IPS-18a (cell line): ENCODE results near the gene COA3.
"Not testable (repeated sequence)": the region's sequence is repeated elsewhere in the genome, so short reads cannot be mapped to it uniquely, and the experiment has no call there.

Source experiments
- H3K27ac ChIP-seq: one replicate; pipeline ENCODE4 v1.5.1; 2013; ENCODE audit warnings: low read length
- H3K27me3 ChIP-seq: one replicate; pipeline ENCODE4 v1.6.1; 2013; ENCODE audit warnings: mild to moderate bottlenecking, low read length; ENCODE audit not compliant: control insufficient read depth, insufficient read depth
- H3K36me3 ChIP-seq: one replicate; pipeline ENCODE4 v1.6.1; 2013; ENCODE audit warnings: low read depth, low read length; ENCODE audit not compliant: control insufficient read depth
- H3K4me1 ChIP-seq: one replicate; pipeline ENCODE4 v1.6.1; 2013; ENCODE audit warnings: low read depth, low read length; ENCODE audit not compliant: control insufficient read depth
- H3K4me3 ChIP-seq: one replicate; pipeline ENCODE4 v1.5.1; 2013; ENCODE audit warnings: low read length
- H3K9ac ChIP-seq: one replicate; pipeline ENCODE4 v1.6.1; 2013; ENCODE audit warnings: mild to moderate bottlenecking, low read length, moderate library complexity
- H3K9me3 ChIP-seq: one replicate; pipeline ENCODE4 v1.6.1; 2013; ENCODE audit warnings: low read depth, low read length; ENCODE audit not compliant: control insufficient read depth

COA3 gene

DNA sequence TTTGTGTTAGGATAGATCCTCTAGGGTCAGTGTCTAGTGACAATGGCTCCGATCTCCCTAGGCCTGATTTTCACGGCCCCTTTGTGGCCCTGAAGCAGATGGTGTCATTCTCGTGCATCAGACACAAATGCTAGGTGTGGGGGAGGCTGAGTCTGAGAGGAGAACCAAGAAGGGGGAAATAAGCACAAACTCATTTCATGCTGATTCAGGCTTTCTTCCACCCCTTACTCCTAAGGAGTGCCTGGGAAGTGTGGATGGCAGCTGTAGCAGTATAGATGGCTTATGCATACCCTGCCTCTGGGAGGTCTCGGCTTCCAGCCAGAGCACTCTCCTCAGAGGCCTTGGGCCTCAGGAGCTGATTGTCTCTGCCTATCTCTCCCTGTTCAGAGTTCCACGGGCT lies 19.9 kb downstream of the COA3 start:
- Histone ChIP-seq H3K4me1 (peaks cover 6% of the 10 kb centered on the region), H3K36me3 (peaks cover 20% of the 10 kb centered on the region), H3K27ac (no peak overlapping the region), H3K9ac (no peak overlapping the region), H3K4me3 (no peak overlapping the region), H3K9me3 (no peaks in the 10 kb centered on the region), H3K27me3 (peaks cover 31% of the 10 kb centered on the region)

DNA sequence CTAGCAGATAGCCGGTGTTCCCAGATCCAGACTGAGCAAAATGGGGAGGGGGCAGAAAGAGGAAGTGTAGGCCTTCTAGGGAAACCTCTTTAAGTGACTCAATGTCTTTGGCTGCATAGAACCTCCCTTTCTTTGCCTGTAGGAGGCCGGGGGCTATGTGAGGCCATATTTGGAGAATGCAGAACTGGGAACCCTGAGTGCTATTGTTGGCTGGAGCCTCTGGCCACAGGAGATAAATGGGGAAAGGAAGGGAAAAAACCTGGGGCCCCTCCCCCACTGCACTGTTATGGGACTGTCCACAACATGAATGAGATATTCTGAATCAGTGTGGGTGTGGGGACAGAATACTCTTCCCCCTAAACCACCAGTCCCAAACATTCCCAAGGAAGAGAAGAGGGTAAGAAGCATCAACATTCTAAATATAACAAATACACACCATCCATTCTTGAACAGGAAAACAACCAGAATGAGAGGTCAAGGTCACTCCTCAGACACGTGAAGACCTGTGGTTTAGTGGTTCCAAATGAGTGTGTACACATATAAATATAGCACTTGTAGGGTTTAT lies 22.9 kb downstream of the COA3 start:
- Histone ChIP-seq H3K36me3 (peaks cover 20% of the 10 kb centered on the region), H3K27ac (no peak overlapping the region), H3K4me3 (no peak overlapping the region), H3K27me3 (peaks cover 2% of the 10 kb centered on the region), H3K4me1 (peaks cover 6% of the 10 kb centered on the region), H3K9ac (no peak overlapping the region), H3K9me3 (no peaks in the 10 kb centered on the region)

DNA sequence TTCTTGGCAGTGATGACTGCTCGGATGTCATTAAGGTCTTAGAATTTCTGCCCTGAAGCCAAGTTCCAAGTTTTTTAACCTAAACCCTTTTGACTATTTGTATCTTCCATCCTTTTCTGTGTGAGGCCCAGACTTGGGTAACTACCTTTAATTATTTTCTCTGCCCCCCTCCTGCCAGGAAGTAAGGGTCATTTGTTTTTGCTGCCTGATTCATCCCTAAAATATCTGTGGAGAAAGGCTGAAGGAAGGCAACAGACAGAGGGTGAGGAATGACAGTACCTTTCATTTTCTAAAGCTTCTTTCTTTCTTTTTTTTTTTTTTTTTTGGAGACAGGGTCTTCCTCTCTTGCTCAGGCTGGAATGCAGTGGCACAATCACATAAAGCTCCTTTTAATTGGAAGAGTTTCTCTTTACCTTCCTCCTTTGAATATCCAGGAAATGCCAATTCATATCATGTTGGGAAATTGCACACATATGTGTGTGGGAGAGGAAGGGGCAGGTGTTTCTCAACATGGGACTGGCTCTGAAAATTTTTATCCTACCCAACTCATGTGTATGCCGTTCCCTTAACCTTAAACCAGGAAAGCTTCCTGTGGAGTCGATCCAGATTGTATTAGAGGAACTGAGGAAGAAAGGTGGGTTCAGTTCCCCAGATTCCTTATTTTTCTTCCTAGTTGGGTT lies 24.3 kb downstream of the COA3 start:
- H3K27ac ChIP-seq: no peak overlapping the region
- no peaks in the 10 kb centered on the region for H3K9me3 ChIP-seq
- peak overlapping the region; percentile 83 for H3K4me3 ChIP-seq
- peak overlapping the region; percentile 77 for H3K9ac ChIP-seq
- H3K27me3 ChIP-seq: no peaks in the 10 kb centered on the region
- H3K4me1 ChIP-seq: no peaks in the 10 kb centered on the region
- H3K36me3 ChIP-seq: peaks cover 16% of the 10 kb centered on the region

DNA sequence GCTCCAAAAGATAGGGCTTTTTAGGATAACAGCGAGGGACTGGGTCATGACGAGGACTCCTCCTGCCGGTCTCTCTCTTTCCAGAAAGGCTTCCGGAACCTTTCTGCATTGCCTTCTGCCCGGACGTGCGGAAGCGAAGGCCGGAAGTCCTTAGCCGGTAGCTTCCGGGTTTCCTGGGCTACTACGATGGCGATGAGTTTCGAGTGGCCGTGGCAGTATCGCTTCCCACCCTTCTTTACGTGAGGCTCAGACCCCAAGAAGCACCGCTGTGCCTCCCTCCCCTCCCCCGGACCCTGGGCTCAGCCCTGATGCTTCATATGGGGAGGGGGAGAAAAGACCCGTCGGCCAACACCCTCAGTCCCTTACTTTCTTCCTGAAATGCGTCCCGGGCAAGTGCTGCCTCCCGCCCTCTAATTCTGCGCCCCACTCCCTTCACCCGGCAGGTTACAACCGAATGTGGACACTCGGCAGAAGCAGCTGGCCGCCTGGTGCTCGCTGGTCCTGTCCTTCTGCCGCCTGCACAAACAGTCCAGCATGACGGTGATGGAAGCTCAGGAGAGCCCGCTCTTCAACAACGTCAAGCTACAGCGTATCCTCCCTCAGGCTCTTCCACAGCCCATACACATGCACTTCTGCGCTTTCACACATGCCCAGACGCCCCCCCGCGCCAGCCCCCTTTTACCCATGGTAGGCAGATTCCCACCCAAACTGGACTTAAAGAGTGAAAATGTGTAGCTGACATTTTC lies 25.0 kb downstream of the COA3 start, which contains the start of gene VPS25:
Gene VPS25 (plus strand): TSS at position 160 of the 746 bp plus-strand sequence. CDS start 27 bp downstream, at position 187.
- peaks cover 10% of the 10 kb centered on the region for H3K36me3 ChIP-seq
- H3K27ac ChIP-seq: no peak within 1 kb of the TSS
- H3K4me3 ChIP-seq: peak within 1 kb of the TSS; percentile 83
- peak within 1 kb of the TSS; percentile 77 for H3K9ac ChIP-seq
- no peaks in the 10 kb centered on the region for H3K4me1 ChIP-seq
- H3K9me3 ChIP-seq: no peaks in the 10 kb centered on the region
- no peaks in the 10 kb centered on the region for H3K27me3 ChIP-seq

DNA sequence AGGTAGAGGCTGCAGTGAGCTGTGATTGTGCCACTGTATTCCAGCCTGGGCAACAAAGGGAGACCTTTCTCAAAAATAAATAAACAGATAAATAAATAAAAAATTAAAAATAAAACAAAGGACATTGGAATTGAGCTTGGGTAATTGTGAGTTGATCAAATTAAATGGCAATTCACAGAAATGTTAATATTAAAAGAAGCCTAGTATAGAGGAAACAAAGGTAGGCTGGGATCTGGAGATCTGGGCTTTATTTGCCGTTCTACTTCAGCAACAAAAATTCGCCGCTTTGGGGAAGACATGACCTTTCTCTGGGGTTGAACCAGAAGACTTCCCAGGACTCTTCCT lies 25.6 kb downstream of the COA3 start:
- Histone ChIP-seq H3K4me3 (peak overlapping the region; percentile 83), H3K9me3 (no peaks in the 10 kb centered on the region), H3K36me3 (peaks cover 10% of the 10 kb centered on the region), H3K4me1 (no peaks in the 10 kb centered on the region), H3K27me3 (no peaks in the 10 kb centered on the region), H3K9ac (peak overlapping the region; percentile 77), H3K27ac (no peak overlapping the region)

DNA sequence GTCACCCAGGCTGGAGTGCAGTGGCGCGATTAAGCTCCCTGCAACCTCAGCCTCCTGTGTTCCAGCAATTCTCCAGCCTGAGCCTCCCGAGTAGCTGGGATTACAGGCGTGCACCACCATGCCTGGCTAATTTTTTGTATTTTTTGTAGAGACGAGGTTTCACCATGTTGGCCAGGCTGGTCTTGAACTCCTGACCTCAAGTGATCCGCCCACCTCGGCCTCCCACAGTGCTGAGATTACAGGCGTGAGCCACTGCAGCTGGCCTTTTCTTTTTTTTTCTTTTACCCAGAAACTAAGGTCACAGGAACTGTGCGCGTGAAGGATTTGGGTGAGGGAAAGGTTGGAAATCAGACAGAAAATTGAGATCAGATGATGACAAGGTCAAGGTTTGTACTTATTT lies 28.5 kb downstream of the COA3 start:
- H3K36me3 ChIP-seq, H3K9ac ChIP-seq, H3K27me3 ChIP-seq: not testable (repeated sequence)

DNA sequence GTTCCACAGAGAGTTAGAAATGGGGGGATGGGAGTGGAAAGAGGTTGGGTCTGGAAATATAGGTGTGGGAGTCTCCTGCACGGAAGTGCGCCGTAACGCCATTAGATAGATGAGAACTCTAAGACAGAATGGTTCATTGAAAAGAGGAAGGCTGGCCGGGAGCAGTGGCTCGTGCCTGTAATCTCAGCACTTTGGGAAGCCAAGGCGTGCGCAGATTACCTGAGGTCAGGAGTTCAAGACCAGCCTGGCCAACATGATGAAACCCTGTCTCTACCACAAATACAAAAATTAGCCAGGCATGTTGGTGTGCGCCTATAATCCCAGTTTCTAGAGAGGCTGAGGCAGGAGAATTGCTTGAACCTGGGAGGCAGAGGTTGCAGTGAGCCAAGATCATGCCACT lies 30.5 kb downstream of the COA3 start:
- H3K4me3 ChIP-seq, H3K36me3 ChIP-seq, H3K9me3 ChIP-seq, H3K9ac ChIP-seq, H3K27me3 ChIP-seq, H3K27ac ChIP-seq, H3K4me1 ChIP-seq: not testable (repeated sequence)

More for the DNA sequence above, 28.5 kb downstream of the COA3 start:
- H3K4me3 ChIP-seq, H3K9me3 ChIP-seq, H3K4me1 ChIP-seq, H3K27ac ChIP-seq: not testable (repeated sequence)

DNA sequence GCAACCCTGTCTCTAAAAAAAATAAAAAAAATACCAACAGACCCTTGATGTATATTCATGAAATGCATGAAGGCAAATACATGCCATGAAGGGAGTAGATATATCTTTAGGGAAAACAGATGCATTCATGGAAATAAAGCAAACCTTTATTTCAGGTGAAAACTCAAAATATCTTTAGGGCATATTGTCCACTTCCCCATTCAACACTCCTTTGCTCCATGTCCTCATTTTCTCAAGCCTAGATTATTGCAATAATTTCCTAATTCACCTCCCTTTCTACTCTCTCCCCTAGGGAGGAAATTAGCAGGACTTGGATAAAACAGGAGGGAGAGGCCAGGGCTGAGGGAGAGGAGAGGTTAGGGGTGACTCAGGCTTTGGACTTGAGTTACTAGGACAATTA lies 31.0 kb downstream of the COA3 start:
- Histone ChIP-seq H3K27ac (no peak overlapping the region), H3K4me1 (peaks cover 9% of the 10 kb centered on the region), H3K9me3 (no peaks in the 10 kb centered on the region), H3K27me3 (peaks cover under 1% of the 10 kb centered on the region), H3K36me3 (no peaks in the 10 kb centered on the region), H3K9ac (no peak overlapping the region), H3K4me3 (no peak overlapping the region)

DNA sequence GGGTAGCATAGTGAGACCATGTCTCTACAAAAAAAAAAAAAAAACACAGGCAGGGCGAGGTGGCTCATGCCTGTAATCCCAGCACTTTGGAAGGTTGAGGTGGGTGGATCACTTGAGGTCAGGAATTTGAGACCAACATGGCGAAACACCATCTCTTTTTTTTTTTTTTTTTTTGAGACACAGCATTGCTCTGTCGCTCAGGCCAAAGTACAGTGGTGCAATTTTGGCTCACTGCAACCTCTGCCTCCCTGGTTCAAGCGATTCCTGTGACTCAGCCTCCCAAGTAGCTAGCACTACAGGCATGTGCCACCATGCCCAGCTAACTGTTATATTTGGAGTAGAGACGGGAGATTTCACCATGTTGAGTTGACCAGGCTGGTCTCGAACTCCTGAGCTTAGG lies 32.4 kb downstream of the COA3 start:
- Histone ChIP-seq H3K4me1 (peaks cover 9% of the 10 kb centered on the region), H3K9me3 (no peaks in the 10 kb centered on the region), H3K27me3 (peaks cover 14% of the 10 kb centered on the region), H3K27ac (no peak overlapping the region), H3K4me3 (no peak overlapping the region), H3K9ac (no peak overlapping the region), H3K36me3 (no peaks in the 10 kb centered on the region)

DNA sequence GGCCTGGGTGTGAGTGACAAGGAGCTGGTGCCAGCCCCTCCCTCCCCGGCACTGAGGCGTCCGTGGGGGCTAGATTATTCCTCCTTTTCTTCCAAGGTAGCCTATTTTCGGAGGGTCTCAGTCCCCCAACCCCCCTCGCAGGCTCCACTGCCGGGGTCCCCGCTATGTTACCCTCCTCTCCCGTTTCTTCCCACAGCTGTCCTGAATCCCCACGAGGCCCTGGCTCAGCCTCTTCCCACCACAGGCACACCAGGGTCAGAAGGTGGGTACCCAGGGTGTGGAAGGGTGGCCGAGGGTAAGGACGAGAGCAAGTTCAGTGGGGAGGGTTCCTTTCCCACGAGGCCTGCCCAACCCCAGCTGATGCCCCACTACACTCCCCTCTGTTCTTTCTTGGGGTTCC lies 36.9 kb downstream of the COA3 start:
- Histone ChIP-seq H3K4me1 (peaks cover 14% of the 10 kb centered on the region), H3K27ac (no peak overlapping the region), H3K4me3 (peak overlapping the region; percentile 69), H3K27me3 (peaks cover 30% of the 10 kb centered on the region), H3K36me3 (no peaks in the 10 kb centered on the region), H3K9me3 (no peaks in the 10 kb centered on the region), H3K9ac (no peak overlapping the region)

DNA sequence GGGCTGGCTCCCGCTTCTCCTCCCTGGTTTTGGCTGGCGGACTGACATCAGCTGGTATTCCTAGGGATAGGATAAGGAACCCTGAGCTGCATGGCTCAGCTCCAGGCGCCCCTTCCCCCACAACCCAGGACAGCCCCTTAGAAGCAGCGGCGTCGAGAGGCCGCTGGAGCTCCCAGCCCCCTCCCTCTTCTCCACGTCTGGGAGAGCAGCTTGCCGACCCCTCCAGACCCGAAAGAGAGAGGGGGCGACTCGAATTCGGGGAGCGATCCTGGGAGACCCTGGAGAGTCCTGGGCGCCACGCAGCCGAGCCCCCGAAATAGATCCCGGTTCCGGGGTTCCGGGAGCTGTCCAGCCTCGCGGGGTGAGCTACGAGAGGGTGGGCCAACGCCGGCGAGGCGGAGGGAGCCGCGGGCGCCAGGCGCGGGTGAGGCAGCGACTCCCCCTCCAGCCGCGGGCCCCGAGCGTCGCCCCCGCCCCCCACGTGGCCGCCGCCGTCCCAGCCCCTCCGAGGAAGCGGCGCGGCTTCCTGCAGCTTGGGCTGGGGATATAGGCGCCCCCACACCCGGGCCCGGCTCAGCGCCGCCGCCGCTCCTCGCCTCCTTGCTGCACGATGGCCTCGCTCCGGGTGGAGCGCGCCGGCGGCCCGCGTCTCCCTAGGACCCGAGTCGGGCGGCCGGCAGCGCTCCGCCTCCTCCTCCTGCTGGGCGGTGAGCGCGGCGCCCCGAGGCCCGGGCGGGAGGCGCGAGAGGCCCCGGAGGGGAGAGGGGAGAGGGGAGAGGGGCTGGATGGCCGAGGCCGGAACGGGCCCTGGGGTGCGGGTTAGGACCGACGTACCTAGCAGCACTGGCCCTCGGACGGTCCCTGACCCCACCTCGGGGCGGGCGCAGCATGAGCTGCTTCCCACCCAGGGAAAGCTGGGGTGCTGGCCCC lies 37.6 kb downstream of the COA3 start, which contains the start of gene RAMP2:
Gene RAMP2 (plus strand): TSS at position 576 of the 930 bp plus-strand sequence. CDS start 35 bp downstream, at position 611.
- H3K9ac ChIP-seq: no peak within 1 kb of the TSS

More for the DNA sequence above, 37.6 kb downstream of the COA3 start, which contains the start of gene RAMP2:
- no peaks in the 10 kb centered on the region for H3K9me3 ChIP-seq
- no peak within 1 kb of the TSS for H3K27ac ChIP-seq
- no peaks in the 10 kb centered on the region for H3K36me3 ChIP-seq
- H3K4me1 ChIP-seq: peaks cover 14% of the 10 kb centered on the region
- peaks cover 30% of the 10 kb centered on the region for H3K27me3 ChIP-seq
- peak within 1 kb of the TSS; percentile 69 for H3K4me3 ChIP-seq
